T-helper 1 cell treated with Interleukin-12 subunit alpha and Interleukin-12 subunit beta and Interleukin-4 antibody, amounts not matched to agents 30 μg/mL and 1 μg/mL, for 36 hours (primary cell): ENCODE measurements around the gene ZBTB18.
"Not testable (repeated sequence)": the region's sequence is repeated elsewhere in the genome, so short reads cannot be mapped to it uniquely, and the experiment has no call there.

ENCODE experiments used
- H3K27ac Mint-ChIP-seq: one replicate; pipeline ENCODE4 v1.8.0; 2021; ENCODE audit warnings: mild to moderate bottlenecking, mixed read lengths
- H3K27me3 Mint-ChIP-seq: one replicate; pipeline ENCODE4 v1.8.0; 2021; ENCODE audit warnings: low read depth, mixed read lengths
- H3K36me3 Mint-ChIP-seq: one replicate; pipeline ENCODE4 v1.8.0; 2021; ENCODE audit warnings: low read depth, mixed read lengths
- H3K4me1 Mint-ChIP-seq: one replicate; pipeline ENCODE4 v1.8.0; 2021; ENCODE audit warnings: low read depth, mixed read lengths
- H3K4me3 Mint-ChIP-seq: one replicate; pipeline ENCODE4 v1.8.0; 2021; ENCODE audit warnings: mild to moderate bottlenecking, moderate library complexity, mixed read lengths
- H3K9me3 Mint-ChIP-seq: one replicate; pipeline ENCODE4 v1.8.0; 2021; ENCODE audit warnings: mixed read lengths

ZBTB18 gene

GRCh38 chr1:244022864-244023440 lies 28.1 kb upstream of the ZBTB18 start:
- Mint-ChIP-seq H3K4me3 (no peak overlapping the region), H3K27me3 (peaks cover 12% of the 10 kb centered on the region), H3K36me3 (no peaks in the 10 kb centered on the region), H3K4me1 (no peaks in the 10 kb centered on the region), H3K27ac (no peak overlapping the region), H3K9me3 (no peaks in the 10 kb centered on the region)

GRCh38 chr1:244027491-244028145 lies 23.5 kb upstream of the ZBTB18 start:
- Mint-ChIP-seq H3K4me3 (no peak overlapping the region), H3K36me3 (no peaks in the 10 kb centered on the region), H3K4me1 (no peaks in the 10 kb centered on the region), H3K27me3 (peaks cover 6% of the 10 kb centered on the region), H3K9me3 (no peaks in the 10 kb centered on the region), H3K27ac (no peak overlapping the region)

- H3K9me3 Mint-ChIP-seq: no peaks in the 10 kb centered on the region
- no peaks in the 10 kb centered on the region for H3K36me3 Mint-ChIP-seq
- H3K4me3 Mint-ChIP-seq: no peak overlapping the region
- H3K27me3 Mint-ChIP-seq: peaks cover 6% of the 10 kb centered on the region
- no peak overlapping the region for H3K27ac Mint-ChIP-seq
- H3K4me1 Mint-ChIP-seq: no peaks in the 10 kb centered on the region
Observed at GRCh38 chr1:244028701-244029100, 22.4 kb upstream of the ZBTB18 start.

GRCh38 chr1:244029124-244029523 lies 22.0 kb upstream of the ZBTB18 start:
- Mint-ChIP-seq H3K27ac (no peak overlapping the region), H3K27me3 (peaks cover 6% of the 10 kb centered on the region), H3K4me1 (no peaks in the 10 kb centered on the region), H3K4me3 (no peak overlapping the region), H3K36me3 (no peaks in the 10 kb centered on the region), H3K9me3 (no peaks in the 10 kb centered on the region)

GRCh38 chr1:244030481-244031040 lies 20.5 kb upstream of the ZBTB18 start:
- H3K4me3 Mint-ChIP-seq: no peak overlapping the region
- H3K27me3 Mint-ChIP-seq: peaks cover 6% of the 10 kb centered on the region
- H3K9me3 Mint-ChIP-seq: no peaks in the 10 kb centered on the region
- H3K36me3 Mint-ChIP-seq: no peaks in the 10 kb centered on the region
- H3K4me1 Mint-ChIP-seq: no peaks in the 10 kb centered on the region
- no peak overlapping the region for H3K27ac Mint-ChIP-seq

- Mint-ChIP-seq H3K27me3 (peaks cover 19% of the 10 kb centered on the region), H3K4me1 (no peaks in the 10 kb centered on the region), H3K9me3 (no peaks in the 10 kb centered on the region), H3K36me3 (no peaks in the 10 kb centered on the region), H3K4me3 (no peak overlapping the region), H3K27ac (no peak overlapping the region)
Observed at GRCh38 chr1:244035358-244035757, 15.7 kb upstream of the ZBTB18 start.

- Mint-ChIP-seq H3K4me1 (no peaks in the 10 kb centered on the region), H3K9me3 (no peaks in the 10 kb centered on the region), H3K4me3 (no peak overlapping the region), H3K27me3 (peaks cover 21% of the 10 kb centered on the region), H3K27ac (no peak overlapping the region), H3K36me3 (no peaks in the 10 kb centered on the region)
Observed at GRCh38 chr1:244037252-244037651, 13.8 kb upstream of the ZBTB18 start.

GRCh38 chr1:244041466-244042120 lies 9.5 kb upstream of the ZBTB18 start:
- Mint-ChIP-seq H3K36me3 (no peaks in the 10 kb centered on the region), H3K9me3 (no peaks in the 10 kb centered on the region), H3K27ac (no peak overlapping the region), H3K27me3 (peaks cover 48% of the 10 kb centered on the region), H3K4me1 (peaks cover under 1% of the 10 kb centered on the region), H3K4me3 (no peak overlapping the region)

- H3K4me1 Mint-ChIP-seq: peaks cover 6% of the 10 kb centered on the region
- no peaks in the 10 kb centered on the region for H3K9me3 Mint-ChIP-seq
Observed at GRCh38 chr1:244042293-244042692, 8.8 kb upstream of the ZBTB18 start.

GRCh38 chr1:244044423-244044822 lies 6.7 kb upstream of the ZBTB18 start:
- H3K4me3 Mint-ChIP-seq: no peak overlapping the region
- H3K36me3 Mint-ChIP-seq: peaks cover under 1% of the 10 kb centered on the region
- H3K4me1 Mint-ChIP-seq: peaks cover 9% of the 10 kb centered on the region
- no peak overlapping the region for H3K27ac Mint-ChIP-seq
- H3K27me3 Mint-ChIP-seq: peaks cover 37% of the 10 kb centered on the region
- no peaks in the 10 kb centered on the region for H3K9me3 Mint-ChIP-seq

More at GRCh38 chr1:244042293-244042692, 8.8 kb upstream of the ZBTB18 start:
- Mint-ChIP-seq H3K27ac (no peak overlapping the region), H3K27me3 (peaks cover 50% of the 10 kb centered on the region), H3K4me3 (no peak overlapping the region), H3K36me3 (no peaks in the 10 kb centered on the region)

- H3K9me3 Mint-ChIP-seq, H3K27ac Mint-ChIP-seq, H3K4me3 Mint-ChIP-seq: not testable (repeated sequence)
- Mint-ChIP-seq H3K27me3 (peaks cover 50% of the 10 kb centered on the region), H3K4me1 (peaks cover 27% of the 10 kb centered on the region), H3K36me3 (peaks cover 11% of the 10 kb centered on the region)
Observed at GRCh38 chr1:244046254-244046653, 4.8 kb upstream of the ZBTB18 start.

- peaks cover 11% of the 10 kb centered on the region for H3K36me3 Mint-ChIP-seq
- peaks cover 27% of the 10 kb centered on the region for H3K4me1 Mint-ChIP-seq
- H3K4me3 Mint-ChIP-seq: peak overlapping the region; percentile 91
- peak overlapping the region; percentile 93 for H3K27ac Mint-ChIP-seq
- H3K9me3 Mint-ChIP-seq: no peaks in the 10 kb centered on the region
- peaks cover 51% of the 10 kb centered on the region for H3K27me3 Mint-ChIP-seq
Observed at GRCh38 chr1:244046907-244047611, 4.0 kb upstream of the ZBTB18 start.

GRCh38 chr1:244047621-244048255 lies 3.3 kb upstream of the ZBTB18 start:
- Mint-ChIP-seq H3K9me3 (no peaks in the 10 kb centered on the region), H3K27ac (peak overlapping the region; percentile 93), H3K4me3 (peak overlapping the region; percentile 91), H3K27me3 (peaks cover 46% of the 10 kb centered on the region), H3K4me1 (peaks cover 27% of the 10 kb centered on the region), H3K36me3 (peaks cover 11% of the 10 kb centered on the region)
